ENCODE measurements around the gene HOXA10. TPM values are rescaled to one million over a fixed set of nuclear protein-coding genes. Genes with fewer than 3 reads are reported as not detected.

HOXA10 gene
- total RNA-seq, 1 experiment from 2014 or later = 9.5 TPM

- Mint-ChIP-seq H3K36me3 (ENCODE audit: insufficient read depth, unreplicated experiment) (no peaks in the 10 kb centered on the region), H3K27ac (ENCODE audit: unreplicated experiment) (no peak overlapping the region), H3K27me3 (ENCODE audit: insufficient read depth, unreplicated experiment) (peaks cover 4% of the 10 kb centered on the region), H3K4me3 (ENCODE audit: unreplicated experiment) (no peak overlapping the region), H3K9me3 (ENCODE audit: unreplicated experiment) (no peaks in the 10 kb centered on the region), H3K4me1 (ENCODE audit: low read depth, unreplicated experiment) (no peaks in the 10 kb centered on the region)
- BruUV-seq (replicated peaks) = no TSS peak
- H3K27me3 ChIP-seq (replicated peaks; ENCODE audit: control insufficient read depth, insufficient read depth, low read length) = no peaks in the 10 kb centered on the region
- no peak for TF ChIP-seq CTCF (IDR thresholded peaks at IDR 0.05; ENCODE audit: insufficient read depth in 1 of 2, low read depth in 1 of 2, low read length in 1 of 2, severe bottlenecking in 1 of 2, unreplicated experiment in 1 of 2)
- H3K4me3 ChIP-seq (ENCODE audit: low read depth, low read length) = no peak overlapping the region
- POLR2A ChIA-PET = no interaction called here
- intact Hi-C loops (cut with micrococcal nuclease; ENCODE audit: unreplicated experiment) = no loop called here
- no peaks in the 10 kb centered on the region for H3K36me3 ChIP-seq (ENCODE audit: control insufficient read depth, insufficient read depth, low read length)
- CTCF ChIA-PET = no interaction called here
- H3K4me1 ChIP-seq = no peaks in the 10 kb centered on the region
- no peaks in the 10 kb centered on the region for H3K9me3 ChIP-seq
- DNase-seq = no peak
Measured at GRCh38 chr7:27220440-27220955, 46.4 kb upstream of the HOXA10 start.

GRCh38 chr7:27219821-27220220 is 45.7 kb upstream of the HOXA10 start:
- no peak for TF ChIP-seq CTCF (IDR thresholded peaks at IDR 0.05; ENCODE audit: insufficient read depth in 1 of 2, low read depth in 1 of 2, low read length in 1 of 2, severe bottlenecking in 1 of 2, unreplicated experiment in 1 of 2)
- Mint-ChIP-seq H3K27ac (ENCODE audit: unreplicated experiment) (no peak overlapping the region), H3K27me3 (ENCODE audit: insufficient read depth, unreplicated experiment) (peaks cover 4% of the 10 kb centered on the region), H3K4me3 (ENCODE audit: unreplicated experiment) (no peak overlapping the region), H3K36me3 (ENCODE audit: insufficient read depth, unreplicated experiment) (no peaks in the 10 kb centered on the region), H3K4me1 (ENCODE audit: low read depth, unreplicated experiment) (no peaks in the 10 kb centered on the region), H3K9me3 (ENCODE audit: unreplicated experiment) (no peaks in the 10 kb centered on the region)
- Histone ChIP-seq H3K9me3 (no peaks in the 10 kb centered on the region), H3K36me3 (ENCODE audit: control insufficient read depth, insufficient read depth, low read length) (no peaks in the 10 kb centered on the region), H3K27me3 (replicated peaks; ENCODE audit: control insufficient read depth, insufficient read depth, low read length) (no peaks in the 10 kb centered on the region), H3K4me3 (ENCODE audit: low read depth, low read length) (no peak overlapping the region), H3K4me1 (no peaks in the 10 kb centered on the region)
- BruUV-seq (replicated peaks) = no TSS peak
- intact Hi-C loops (cut with micrococcal nuclease; ENCODE audit: unreplicated experiment) = no loop called here
- no peak for DNase-seq
- CTCF ChIA-PET = no interaction called here
- POLR2A ChIA-PET = no interaction called here

GRCh38 chr7:27217951-27218350 is 43.8 kb upstream of the HOXA10 start:
- DNase-seq = no peak
- Mint-ChIP-seq H3K4me1 (ENCODE audit: low read depth, unreplicated experiment) (no peaks in the 10 kb centered on the region), H3K9me3 (ENCODE audit: unreplicated experiment) (no peaks in the 10 kb centered on the region), H3K27me3 (ENCODE audit: insufficient read depth, unreplicated experiment) (peaks cover 2% of the 10 kb centered on the region), H3K36me3 (ENCODE audit: insufficient read depth, unreplicated experiment) (no peaks in the 10 kb centered on the region), H3K27ac (ENCODE audit: unreplicated experiment) (no peak overlapping the region), H3K4me3 (ENCODE audit: unreplicated experiment) (no peak overlapping the region)
- Histone ChIP-seq H3K4me3 (ENCODE audit: low read depth, low read length) (no peak overlapping the region), H3K4me1 (no peaks in the 10 kb centered on the region), H3K27me3 (replicated peaks; ENCODE audit: control insufficient read depth, insufficient read depth, low read length) (no peaks in the 10 kb centered on the region), H3K36me3 (ENCODE audit: control insufficient read depth, insufficient read depth, low read length) (no peaks in the 10 kb centered on the region), H3K9me3 (no peaks in the 10 kb centered on the region)
- ChIA-PET POLR2A (no interaction called here), CTCF (no interaction called here)
- intact Hi-C loops (cut with micrococcal nuclease; ENCODE audit: unreplicated experiment) = no loop called here
- no TSS peak for BruUV-seq (replicated peaks)
- no peak for TF ChIP-seq CTCF (IDR thresholded peaks at IDR 0.05; ENCODE audit: insufficient read depth in 1 of 2, low read depth in 1 of 2, low read length in 1 of 2, severe bottlenecking in 1 of 2, unreplicated experiment in 1 of 2)

Measured in Caco-2 (cell line).